Glutamatergic neuron (in vitro differentiated cells): ENCODE results near the gene MYL11. TPM values are rescaled to one million over a fixed set of nuclear protein-coding genes. Genes with fewer than 3 reads are reported as not detected.

Source experiments
- DNase-seq: peaks from one replicate; pipeline ENCODE4 v3.0.0; 2022
- H3K27ac Mint-ChIP-seq: one replicate; pipeline ENCODE4 v1.8.0; 2020; ENCODE audit warnings: mild to moderate bottlenecking, mixed read lengths, inconsistent platforms; ENCODE audit not compliant: unreplicated experiment
- H3K27me3 Mint-ChIP-seq: one replicate; pipeline ENCODE4 v1.8.0; 2020; ENCODE audit warnings: mild to moderate bottlenecking, moderate library complexity, mixed read lengths, inconsistent platforms; ENCODE audit not compliant: unreplicated experiment
- H3K36me3 Mint-ChIP-seq: one replicate; pipeline ENCODE4 v1.8.0; 2020; ENCODE audit warnings: mild to moderate bottlenecking, mixed read lengths, inconsistent platforms; ENCODE audit not compliant: unreplicated experiment
- H3K4me1 Mint-ChIP-seq: one replicate; pipeline ENCODE4 v1.8.0; 2020; ENCODE audit warnings: mild to moderate bottlenecking, low read depth, mixed read lengths, inconsistent platforms; ENCODE audit not compliant: unreplicated experiment
- H3K4me3 Mint-ChIP-seq: one replicate; pipeline ENCODE4 v1.8.0; 2020; ENCODE audit warnings: mild to moderate bottlenecking, mixed read lengths, inconsistent platforms; ENCODE audit not compliant: unreplicated experiment
- H3K9me3 Mint-ChIP-seq: one replicate; pipeline ENCODE4 v1.8.0; 2020; ENCODE audit warnings: mild to moderate bottlenecking, moderate library complexity, mixed read lengths, inconsistent platforms; ENCODE audit not compliant: unreplicated experiment
- CTCF ChIP-seq: fragments of 200-600 bp; sonication (generic); IDR thresholded peaks from one replicate; pipeline ENCODE4 v1.5.0; 2021; ENCODE audit not compliant: partially characterized antibody, unreplicated experiment
- total RNA-seq: library from RNA; stranded (reverse); fragmentation: NEBNext Ultra II Directional; extraction: Animal tissue kit (Norgen Biotek cat#: 25700); gene quantifications from one replicate; pipeline ENCODE4 v1.2.1, GENCODE V29; 2021; ENCODE audit not compliant: unreplicated experiment

Gene MYL11
- total RNA-seq, 1 donor from 2014 or later: not detected

- TF ChIP-seq CTCF: no peak
- Mint-ChIP-seq H3K4me3 (peak overlapping the region; percentile 88), H3K9me3 (peaks cover 23% of the 10 kb centered on the region), H3K4me1 (peaks cover 31% of the 10 kb centered on the region), H3K27me3 (peaks cover 23% of the 10 kb centered on the region), H3K36me3 (peaks cover 3% of the 10 kb centered on the region), H3K27ac (peak overlapping the region; percentile 100)
- DNase-seq: no peak
Measured at GRCh38 chr16:30372038-30372712, 2.4 kb upstream of the MYL11 start.

- no peak for TF ChIP-seq CTCF
- no peak for DNase-seq
- H3K27me3 Mint-ChIP-seq: peaks cover 26% of the 10 kb centered on the region
- H3K36me3 Mint-ChIP-seq: peaks cover 3% of the 10 kb centered on the region
- H3K27ac Mint-ChIP-seq: peak overlapping the region; percentile 76
- peaks cover 25% of the 10 kb centered on the region for H3K9me3 Mint-ChIP-seq
- H3K4me1 Mint-ChIP-seq: peaks cover 28% of the 10 kb centered on the region
- peak overlapping the region; percentile 64 for H3K4me3 Mint-ChIP-seq
Measured at GRCh38 chr16:30372725-30373124, 1.9 kb upstream of the MYL11 start.

GRCh38 chr16:30375864-30376263, 1.3 kb downstream of the MYL11 start:
- no peak for DNase-seq
- peaks cover 28% of the 10 kb centered on the region for H3K27me3 Mint-ChIP-seq
- no peak overlapping the region for H3K4me3 Mint-ChIP-seq
- TF ChIP-seq CTCF: no peak
- H3K9me3 Mint-ChIP-seq: peaks cover 24% of the 10 kb centered on the region
- H3K4me1 Mint-ChIP-seq: peaks cover 26% of the 10 kb centered on the region
- H3K36me3 Mint-ChIP-seq: peaks cover 4% of the 10 kb centered on the region
- H3K27ac Mint-ChIP-seq: no peak overlapping the region

GRCh38 chr16:30376461-30376902, 1.9 kb downstream of the MYL11 start:
- H3K27ac Mint-ChIP-seq: peak overlapping the region; percentile 100
- H3K4me3 Mint-ChIP-seq: no peak overlapping the region
- peaks cover 4% of the 10 kb centered on the region for H3K36me3 Mint-ChIP-seq
- H3K9me3 Mint-ChIP-seq: peaks cover 20% of the 10 kb centered on the region
- no peak for TF ChIP-seq CTCF
- peaks cover 22% of the 10 kb centered on the region for H3K4me1 Mint-ChIP-seq
- H3K27me3 Mint-ChIP-seq: peaks cover 23% of the 10 kb centered on the region
- DNase-seq: no peak

GRCh38 chr16:30377050-30377811, 2.6 kb downstream of the MYL11 start:
- peak overlapping the region; percentile 100 for H3K27ac Mint-ChIP-seq
- no peak for DNase-seq
- peaks cover 4% of the 10 kb centered on the region for H3K36me3 Mint-ChIP-seq
- peaks cover 16% of the 10 kb centered on the region for H3K9me3 Mint-ChIP-seq
- peaks cover 18% of the 10 kb centered on the region for H3K27me3 Mint-ChIP-seq
- H3K4me3 Mint-ChIP-seq: peak overlapping the region; percentile 97
- peaks cover 15% of the 10 kb centered on the region for H3K4me1 Mint-ChIP-seq
- no peak for TF ChIP-seq CTCF
